Liver (tissue), 9 donors: ENCODE results near the gene SYNM. TPM values are rescaled to one million over a fixed set of nuclear protein-coding genes. Genes with fewer than 3 reads are reported as not detected.

ENCODE experiments used
- DNase-seq: peaks from one replicate; pipeline ENCODE4 v3.0.0-alpha.2; 2017; ENCODE audit warnings: low spot score
- H3K27ac ChIP-seq, 2 donors: one replicate each; pipeline ENCODE4 v1.7.0; 2013; ENCODE audit warnings: inconsistent platforms in 2 of 2, low read length in 2 of 2, control low read depth in 1 of 2, low read depth in 1 of 2, mild to moderate bottlenecking in 1 of 2
- H3K27me3 ChIP-seq, 4 donors: one replicate each; pipeline versions ENCODE4 v1.6.1 to v1.7.0; 2013; ENCODE audit warnings: low read length in 3 of 4, inconsistent platforms in 1 of 4, mild to moderate bottlenecking in 1 of 4, moderate library complexity in 1 of 4; ENCODE audit not compliant: control insufficient read depth in 4 of 4, insufficient read depth in 4 of 4
- H3K36me3 ChIP-seq, 4 donors: one replicate each; pipeline versions ENCODE4 v1.6.1 to v1.7.0; 2013; ENCODE audit warnings: low read length in 3 of 4, mild to moderate bottlenecking in 3 of 4, low read depth in 1 of 4, moderate library complexity in 1 of 4; ENCODE audit not compliant: control insufficient read depth in 4 of 4, insufficient read depth in 3 of 4
- H3K4me1 ChIP-seq, 4 donors: one replicate each; pipeline versions ENCODE4 v1.6.1 to v1.7.0; 2013; ENCODE audit warnings: low read length in 3 of 4, mild to moderate bottlenecking in 3 of 4, moderate library complexity in 1 of 4; ENCODE audit not compliant: control insufficient read depth in 4 of 4, insufficient read depth in 4 of 4
- H3K4me3 ChIP-seq, 3 donors: one replicate each; pipeline versions ENCODE4 v1.6.1 to v1.7.0; 2013; ENCODE audit warnings: low read length in 3 of 3, control low read depth in 1 of 3, low read depth in 1 of 3, mild to moderate bottlenecking in 1 of 3
- H3K9ac ChIP-seq, 2 donors: one replicate each; pipeline ENCODE4 v1.7.0; 2013; ENCODE audit warnings: low read length in 2 of 2, mild to moderate bottlenecking in 2 of 2, moderate library complexity in 2 of 2, control low read depth in 1 of 2, low read depth in 1 of 2
- H3K9me3 ChIP-seq, 4 donors: one replicate each; pipeline versions ENCODE4 v1.6.1 to v1.7.0; 2013; ENCODE audit warnings: low read length in 3 of 4; ENCODE audit not compliant: control insufficient read depth in 4 of 4
- EGR1 ChIP-seq, 2 donors: IDR thresholded peaks; 2 replicates each; pipeline ENCODE4 v1.6.1; 2016 to 2018; ENCODE audit warnings: antibody characterized with exemption in 2 of 2, low read depth in 2 of 2
- FOXA1 ChIP-seq: IDR thresholded peaks from 2 replicates; pipeline ENCODE4 v1.6.1; 2016; ENCODE audit warnings: antibody characterized with exemption
- FOXA2 ChIP-seq: IDR thresholded peaks from 2 replicates; pipeline ENCODE4 v1.6.1; 2016; ENCODE audit warnings: antibody characterized with exemption
- GABPA ChIP-seq, 2 donors: IDR thresholded peaks in 1 of 2; conservative IDR thresholded peaks in 1 of 2; 2 replicates each; pipeline ENCODE4 v1.6.1; 2016; ENCODE audit warnings: antibody characterized with exemption in 2 of 2, mild to moderate bottlenecking in 1 of 2, moderate library complexity in 1 of 2
- HNF4A ChIP-seq, 2 donors: conservative IDR thresholded peaks; 2 replicates each; pipeline ENCODE4 v1.6.1; 2016; ENCODE audit warnings: antibody characterized with exemption in 2 of 2, mild to moderate bottlenecking in 2 of 2
- HNF4G ChIP-seq: IDR thresholded peaks from 2 replicates; pipeline ENCODE4 v1.6.1; 2016; ENCODE audit warnings: antibody characterized with exemption
- JUND ChIP-seq, 2 donors: IDR thresholded peaks; 2 replicates each; pipeline ENCODE4 v1.6.1; 2016; ENCODE audit warnings: antibody characterized with exemption in 2 of 2
- NR2F2 ChIP-seq: IDR thresholded peaks from 2 replicates; pipeline ENCODE4 v1.6.1; 2016; ENCODE audit warnings: antibody characterized with exemption
- RAD21 ChIP-seq, 2 donors: IDR thresholded peaks; 2 replicates each; pipeline ENCODE4 v1.6.1; 2016; ENCODE audit warnings: antibody characterized with exemption in 2 of 2, mild to moderate bottlenecking in 2 of 2
- RXRA ChIP-seq, 2 donors: IDR thresholded peaks; 2 replicates each; pipeline ENCODE4 v1.6.1; 2017 to 2018; ENCODE audit warnings: antibody characterized with exemption in 2 of 2, mild to moderate bottlenecking in 1 of 2
- SP1 ChIP-seq: IDR thresholded peaks from 2 replicates; pipeline ENCODE4 v1.6.1; 2018; ENCODE audit warnings: antibody characterized with exemption, mild to moderate bottlenecking
- TAF1 ChIP-seq: conservative IDR thresholded peaks from 2 replicates; pipeline ENCODE4 v1.6.1; 2016; ENCODE audit warnings: antibody characterized with exemption, mild to moderate bottlenecking
- YY1 ChIP-seq: IDR thresholded peaks from 2 replicates; pipeline ENCODE4 v1.6.1; 2016; ENCODE audit warnings: antibody characterized with exemption, mild to moderate bottlenecking
- WGBS: extraction: QIAGEN DNeasy Blood & Tissue Kit; methylation state at CpG from one replicate; pipeline ENCODE4 v1.1.7; 2013; 5-methylcytosine and 5-hydroxymethylcytosine counted together
- polyA plus RNA-seq, 2 donors: library from polyadenylated mRNA; stranded (reverse) in 1 of 2; unstranded in 1 of 2; fragments of 200-250 nt in 1 of 2; fragments of >200 nt in 1 of 2; fragmentation: Nextera tagmentation in 1 of 2; extraction: Ambion mirVana in 1 of 2; gene quantifications; one replicate each; pipeline versions ENCODE4 v1.2.1 to v1.2.3, GENCODE V29; 2013 to 2015
- total RNA-seq, 2 donors: library from RNA; depleted of rRNA; stranded (reverse); fragments of >200 nt; gene quantifications; one replicate each; pipeline ENCODE4 v1.2.3, GENCODE V29; 2014
- TF ChIP-seq, protein P1 (sequence below): IDR thresholded peaks from 2 replicates; pipeline ENCODE4 v1.6.1; 2016; ENCODE audit warnings: antibody characterized with exemption
- TF ChIP-seq, protein P2 (sequence below): IDR thresholded peaks from 2 replicates; pipeline ENCODE4 v1.6.1; 2016; ENCODE audit warnings: antibody characterized with exemption
- TF ChIP-seq, protein P3 (sequence below): IDR thresholded peaks from 2 replicates; pipeline ENCODE4 v1.6.1; 2016; ENCODE audit warnings: antibody characterized with exemption
- TF ChIP-seq, protein P4 (sequence below): IDR thresholded peaks from 2 replicates; pipeline ENCODE4 v1.6.1; 2016; ENCODE audit warnings: antibody characterized with exemption, mild to moderate bottlenecking
- TF ChIP-seq, protein P5 (sequence below): fragments of 150-350 bp; IDR thresholded peaks from 2 replicates; pipeline ENCODE4 v1.5.1; 2017; ENCODE audit warnings: improper control_type of control experiment, low read depth, low read length; ENCODE audit not compliant: missing input control
- donor health status: healthy.
- donor health status: healthy.
- donor health status: healthy.
- donor health status: healthy.
- donor health status: healthy.

The SYNM gene
- total and polyA plus RNA-seq, 4 donors, result 0.39 to 6.4 (median 1.2) TPM

DNA sequence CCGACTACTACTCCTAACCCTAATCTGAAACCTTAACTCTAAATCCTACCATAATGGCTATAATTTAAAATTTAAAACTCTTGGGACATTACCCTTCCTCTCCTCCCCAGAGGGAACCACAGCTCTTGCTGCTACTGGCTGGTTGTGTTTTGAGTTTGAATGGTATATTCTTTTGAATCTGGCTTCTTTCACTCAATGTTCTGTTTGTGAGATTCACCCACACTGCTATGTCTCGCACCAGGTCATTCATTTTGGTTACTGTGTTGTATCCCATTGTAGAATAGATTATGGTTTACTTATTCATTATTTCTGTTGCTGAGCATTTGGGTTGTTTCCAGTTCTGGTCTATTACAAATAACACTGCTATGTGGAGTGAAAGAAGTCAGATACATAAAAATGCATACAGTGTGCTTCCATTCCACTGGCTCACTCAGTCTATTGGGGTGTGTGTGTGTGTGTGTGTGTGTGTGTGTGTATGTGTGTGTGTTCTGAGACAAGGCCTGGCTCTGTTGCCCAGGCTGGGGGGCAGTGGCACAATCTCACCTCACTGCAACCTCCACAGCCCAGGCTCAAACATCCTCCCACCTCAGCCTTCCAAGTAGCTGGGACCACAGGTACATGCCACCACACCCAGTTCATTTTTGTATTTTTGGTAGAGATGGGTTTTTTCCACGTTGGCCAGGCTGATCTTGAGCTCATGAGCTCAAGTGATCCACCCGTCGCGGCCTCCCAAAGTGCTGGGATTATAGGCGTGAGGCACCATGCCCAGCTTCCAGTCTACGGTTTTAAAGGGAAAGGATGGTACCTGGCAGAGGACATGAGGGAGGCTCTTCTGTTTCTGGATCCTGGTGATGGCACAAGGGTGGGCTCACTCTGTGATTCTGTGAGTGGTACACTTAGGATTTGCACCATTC is 19.2 kb upstream of the SYNM start:
- no peaks in the 10 kb centered on the region for H3K36me3 ChIP-seq
- DNase-seq, result no peak
- H3K27ac ChIP-seq, result no peak overlapping the region
- no peak for TF ChIP-seq FOXA2
- TF ChIP-seq, protein P1, sequence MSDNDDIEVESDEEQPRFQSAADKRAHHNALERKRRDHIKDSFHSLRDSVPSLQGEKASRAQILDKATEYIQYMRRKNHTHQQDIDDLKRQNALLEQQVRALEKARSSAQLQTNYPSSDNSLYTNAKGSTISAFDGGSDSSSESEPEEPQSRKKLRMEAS, result no peak
- H3K9me3 ChIP-seq, result no peaks in the 10 kb centered on the region
- 85% methylated on average over 8 of the region's 8 CpGs for WGBS
- H3K4me1 ChIP-seq, result no peaks in the 10 kb centered on the region
- H3K9ac ChIP-seq, result no peak overlapping the region
- no peaks in the 10 kb centered on the region for H3K27me3 ChIP-seq
- H3K4me3 ChIP-seq, result no peak overlapping the region

DNA sequence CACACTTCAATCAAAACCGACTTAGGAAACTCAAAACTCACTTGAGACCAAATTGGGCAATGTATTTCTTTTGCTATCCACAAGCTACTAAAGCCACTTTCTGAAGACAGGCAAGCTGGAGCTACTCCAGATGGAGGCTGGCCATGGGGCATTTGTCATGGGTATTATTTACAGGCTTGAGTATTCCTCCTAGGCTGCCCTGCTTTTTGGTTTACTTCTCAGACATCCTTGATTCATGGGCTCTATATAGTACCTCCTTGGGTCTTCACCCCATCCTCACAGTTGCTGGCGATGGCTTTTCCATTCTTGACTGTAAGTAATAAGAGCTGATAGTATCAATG is 18.6 kb upstream of the SYNM start:
- H3K4me1 ChIP-seq, result no peaks in the 10 kb centered on the region
- no peaks in the 10 kb centered on the region for H3K9me3 ChIP-seq
- no peak overlapping the region for H3K9ac ChIP-seq
- no peaks in the 10 kb centered on the region for H3K36me3 ChIP-seq
- H3K27me3 ChIP-seq, result no peaks in the 10 kb centered on the region
- H3K4me3 ChIP-seq, result no peak overlapping the region
- H3K27ac ChIP-seq, result no peak overlapping the region
- TF ChIP-seq FOXA2 (no peak), TAF1 (no peak), HNF4A (conservative IDR thresholded peaks at IDR 0.05) (no peak), YY1 (no peak), SP1 (no peak), EGR1 (IDR thresholded peaks at IDR 0.05; ENCODE audit: low read depth in 2 of 2) (no peak), FOXA1 (no peak), RAD21 (IDR thresholded peaks at IDR 0.05) (no peak), GABPA (IDR thresholded peaks at IDR 0.05 in 1 of 2, conservative IDR thresholded peaks at IDR 0.05 in 1 of 2) (no peak), NR2F2 (no peak), JUND (IDR thresholded peaks at IDR 0.05) (no peak), RXRA (IDR thresholded peaks at IDR 0.05) (no peak), HNF4G (no peak)
- TF ChIP-seq, protein P2, sequence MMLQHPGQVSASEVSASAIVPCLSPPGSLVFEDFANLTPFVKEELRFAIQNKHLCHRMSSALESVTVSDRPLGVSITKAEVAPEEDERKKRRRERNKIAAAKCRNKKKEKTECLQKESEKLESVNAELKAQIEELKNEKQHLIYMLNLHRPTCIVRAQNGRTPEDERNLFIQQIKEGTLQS, result no peak
- TF ChIP-seq, protein P3, sequence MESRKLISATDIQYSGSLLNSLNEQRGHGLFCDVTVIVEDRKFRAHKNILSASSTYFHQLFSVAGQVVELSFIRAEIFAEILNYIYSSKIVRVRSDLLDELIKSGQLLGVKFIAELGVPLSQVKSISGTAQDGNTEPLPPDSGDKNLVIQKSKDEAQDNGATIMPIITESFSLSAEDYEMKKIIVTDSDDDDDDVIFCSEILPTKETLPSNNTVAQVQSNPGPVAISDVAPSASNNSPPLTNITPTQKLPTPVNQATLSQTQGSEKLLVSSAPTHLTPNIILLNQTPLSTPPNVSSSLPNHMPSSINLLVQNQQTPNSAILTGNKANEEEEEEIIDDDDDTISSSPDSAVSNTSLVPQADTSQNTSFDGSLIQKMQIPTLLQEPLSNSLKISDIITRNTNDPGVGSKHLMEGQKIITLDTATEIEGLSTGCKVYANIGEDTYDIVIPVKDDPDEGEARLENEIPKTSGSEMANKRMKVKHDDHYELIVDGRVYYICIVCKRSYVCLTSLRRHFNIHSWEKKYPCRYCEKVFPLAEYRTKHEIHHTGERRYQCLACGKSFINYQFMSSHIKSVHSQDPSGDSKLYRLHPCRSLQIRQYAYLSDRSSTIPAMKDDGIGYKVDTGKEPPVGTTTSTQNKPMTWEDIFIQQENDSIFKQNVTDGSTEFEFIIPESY, result no peak
- TF ChIP-seq, protein P4, sequence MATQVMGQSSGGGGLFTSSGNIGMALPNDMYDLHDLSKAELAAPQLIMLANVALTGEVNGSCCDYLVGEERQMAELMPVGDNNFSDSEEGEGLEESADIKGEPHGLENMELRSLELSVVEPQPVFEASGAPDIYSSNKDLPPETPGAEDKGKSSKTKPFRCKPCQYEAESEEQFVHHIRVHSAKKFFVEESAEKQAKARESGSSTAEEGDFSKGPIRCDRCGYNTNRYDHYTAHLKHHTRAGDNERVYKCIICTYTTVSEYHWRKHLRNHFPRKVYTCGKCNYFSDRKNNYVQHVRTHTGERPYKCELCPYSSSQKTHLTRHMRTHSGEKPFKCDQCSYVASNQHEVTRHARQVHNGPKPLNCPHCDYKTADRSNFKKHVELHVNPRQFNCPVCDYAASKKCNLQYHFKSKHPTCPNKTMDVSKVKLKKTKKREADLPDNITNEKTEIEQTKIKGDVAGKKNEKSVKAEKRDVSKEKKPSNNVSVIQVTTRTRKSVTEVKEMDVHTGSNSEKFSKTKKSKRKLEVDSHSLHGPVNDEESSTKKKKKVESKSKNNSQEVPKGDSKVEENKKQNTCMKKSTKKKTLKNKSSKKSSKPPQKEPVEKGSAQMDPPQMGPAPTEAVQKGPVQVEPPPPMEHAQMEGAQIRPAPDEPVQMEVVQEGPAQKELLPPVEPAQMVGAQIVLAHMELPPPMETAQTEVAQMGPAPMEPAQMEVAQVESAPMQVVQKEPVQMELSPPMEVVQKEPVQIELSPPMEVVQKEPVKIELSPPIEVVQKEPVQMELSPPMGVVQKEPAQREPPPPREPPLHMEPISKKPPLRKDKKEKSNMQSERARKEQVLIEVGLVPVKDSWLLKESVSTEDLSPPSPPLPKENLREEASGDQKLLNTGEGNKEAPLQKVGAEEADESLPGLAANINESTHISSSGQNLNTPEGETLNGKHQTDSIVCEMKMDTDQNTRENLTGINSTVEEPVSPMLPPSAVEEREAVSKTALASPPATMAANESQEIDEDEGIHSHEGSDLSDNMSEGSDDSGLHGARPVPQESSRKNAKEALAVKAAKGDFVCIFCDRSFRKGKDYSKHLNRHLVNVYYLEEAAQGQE, result no peak
- TF ChIP-seq, protein P1, result no peak
- TF ChIP-seq, protein P5, sequence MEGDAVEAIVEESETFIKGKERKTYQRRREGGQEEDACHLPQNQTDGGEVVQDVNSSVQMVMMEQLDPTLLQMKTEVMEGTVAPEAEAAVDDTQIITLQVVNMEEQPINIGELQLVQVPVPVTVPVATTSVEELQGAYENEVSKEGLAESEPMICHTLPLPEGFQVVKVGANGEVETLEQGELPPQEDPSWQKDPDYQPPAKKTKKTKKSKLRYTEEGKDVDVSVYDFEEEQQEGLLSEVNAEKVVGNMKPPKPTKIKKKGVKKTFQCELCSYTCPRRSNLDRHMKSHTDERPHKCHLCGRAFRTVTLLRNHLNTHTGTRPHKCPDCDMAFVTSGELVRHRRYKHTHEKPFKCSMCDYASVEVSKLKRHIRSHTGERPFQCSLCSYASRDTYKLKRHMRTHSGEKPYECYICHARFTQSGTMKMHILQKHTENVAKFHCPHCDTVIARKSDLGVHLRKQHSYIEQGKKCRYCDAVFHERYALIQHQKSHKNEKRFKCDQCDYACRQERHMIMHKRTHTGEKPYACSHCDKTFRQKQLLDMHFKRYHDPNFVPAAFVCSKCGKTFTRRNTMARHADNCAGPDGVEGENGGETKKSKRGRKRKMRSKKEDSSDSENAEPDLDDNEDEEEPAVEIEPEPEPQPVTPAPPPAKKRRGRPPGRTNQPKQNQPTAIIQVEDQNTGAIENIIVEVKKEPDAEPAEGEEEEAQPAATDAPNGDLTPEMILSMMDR, result no peak
- WGBS, result 94% methylated on average over 2 of the region's 2 CpGs
- no peak for DNase-seq
